Stimulated activated CD4-positive, alpha-beta T cell treated with anti-CD3 and anti-CD28 coated beads, Interleukin-15, amount 100 ng/mL, for 24 hours (primary cell): Measurements from ENCODE around the gene CDC34.

Experiments used
- DNase-seq: peaks from one replicate; pipeline ENCODE4 v3.0.0-alpha.2; 2020

The CDC34 gene

DNA sequence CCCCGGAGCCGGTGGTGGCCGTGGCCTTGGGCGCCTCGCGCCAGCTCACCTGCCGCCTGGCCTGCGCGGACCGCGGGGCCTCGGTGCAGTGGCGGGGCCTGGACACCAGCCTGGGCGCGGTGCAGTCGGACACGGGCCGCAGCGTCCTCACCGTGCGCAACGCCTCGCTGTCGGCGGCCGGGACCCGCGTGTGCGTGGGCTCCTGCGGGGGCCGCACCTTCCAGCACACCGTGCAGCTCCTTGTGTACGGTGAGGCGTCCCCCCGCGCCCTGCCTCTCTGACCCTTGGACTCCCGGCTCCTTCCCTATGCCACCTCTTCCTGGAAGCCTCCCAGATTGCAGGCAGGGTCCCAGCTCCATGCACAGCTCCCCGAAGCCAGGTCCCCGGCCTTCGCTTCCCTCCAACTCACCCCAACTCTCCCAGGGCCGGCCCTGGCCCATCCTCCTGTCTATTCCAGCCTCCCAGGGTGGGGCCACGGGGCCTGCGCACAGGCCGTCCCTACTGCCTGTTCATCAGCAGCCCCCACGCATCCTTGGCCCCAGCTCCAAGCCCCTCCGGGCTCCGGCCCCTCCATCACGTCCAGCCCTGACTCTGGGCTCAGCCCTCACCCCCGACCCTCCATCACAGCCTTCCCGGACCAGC, 33.6 kb upstream of the CDC34 start:
- DNase-seq = no peak

- DNase-seq = no peak
Observed at GRCh38 chr19:498511-498891, 33.1 kb upstream of the CDC34 start.

GRCh38 chr19:498977-499623, 32.5 kb upstream of the CDC34 start:
- no peak for DNase-seq

DNA sequence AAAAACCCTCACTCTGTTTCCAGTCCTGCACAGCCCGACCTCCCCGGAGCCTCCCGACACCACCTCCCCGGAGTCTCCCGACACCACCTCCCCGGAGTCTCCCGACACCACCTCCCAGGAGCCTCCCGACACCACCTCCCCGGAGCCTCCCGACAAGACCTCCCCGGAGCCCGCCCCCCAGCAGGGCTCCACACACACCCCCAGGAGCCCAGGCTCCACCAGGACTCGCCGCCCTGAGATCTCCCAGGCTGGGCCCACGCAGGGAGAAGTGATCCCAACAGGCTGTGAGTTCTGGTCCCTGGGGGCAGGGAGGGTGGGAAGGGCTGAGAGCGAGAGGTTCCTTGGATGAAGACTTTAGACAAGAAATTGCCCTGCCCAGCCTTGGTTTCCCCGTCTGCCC, 29.9 kb upstream of the CDC34 start:
- no peak for DNase-seq

DNA sequence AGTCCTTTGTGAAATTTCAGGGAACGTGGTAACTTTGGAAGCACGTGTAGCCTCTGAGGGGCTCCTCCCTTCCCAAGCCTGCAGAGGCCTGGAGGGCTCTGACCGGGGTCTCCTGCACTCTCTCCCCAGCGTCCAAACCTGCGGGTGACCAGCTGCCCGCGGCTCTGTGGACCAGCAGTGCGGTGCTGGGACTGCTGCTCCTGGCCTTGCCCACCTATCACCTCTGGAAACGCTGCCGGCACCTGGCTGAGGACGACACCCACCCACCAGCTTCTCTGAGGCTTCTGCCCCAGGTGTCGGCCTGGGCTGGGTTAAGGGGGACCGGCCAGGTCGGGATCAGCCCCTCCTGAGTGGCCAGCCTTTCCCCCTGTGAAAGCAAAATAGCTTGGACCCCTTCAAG, 26.9 kb upstream of the CDC34 start:
- no peak for DNase-seq

DNA sequence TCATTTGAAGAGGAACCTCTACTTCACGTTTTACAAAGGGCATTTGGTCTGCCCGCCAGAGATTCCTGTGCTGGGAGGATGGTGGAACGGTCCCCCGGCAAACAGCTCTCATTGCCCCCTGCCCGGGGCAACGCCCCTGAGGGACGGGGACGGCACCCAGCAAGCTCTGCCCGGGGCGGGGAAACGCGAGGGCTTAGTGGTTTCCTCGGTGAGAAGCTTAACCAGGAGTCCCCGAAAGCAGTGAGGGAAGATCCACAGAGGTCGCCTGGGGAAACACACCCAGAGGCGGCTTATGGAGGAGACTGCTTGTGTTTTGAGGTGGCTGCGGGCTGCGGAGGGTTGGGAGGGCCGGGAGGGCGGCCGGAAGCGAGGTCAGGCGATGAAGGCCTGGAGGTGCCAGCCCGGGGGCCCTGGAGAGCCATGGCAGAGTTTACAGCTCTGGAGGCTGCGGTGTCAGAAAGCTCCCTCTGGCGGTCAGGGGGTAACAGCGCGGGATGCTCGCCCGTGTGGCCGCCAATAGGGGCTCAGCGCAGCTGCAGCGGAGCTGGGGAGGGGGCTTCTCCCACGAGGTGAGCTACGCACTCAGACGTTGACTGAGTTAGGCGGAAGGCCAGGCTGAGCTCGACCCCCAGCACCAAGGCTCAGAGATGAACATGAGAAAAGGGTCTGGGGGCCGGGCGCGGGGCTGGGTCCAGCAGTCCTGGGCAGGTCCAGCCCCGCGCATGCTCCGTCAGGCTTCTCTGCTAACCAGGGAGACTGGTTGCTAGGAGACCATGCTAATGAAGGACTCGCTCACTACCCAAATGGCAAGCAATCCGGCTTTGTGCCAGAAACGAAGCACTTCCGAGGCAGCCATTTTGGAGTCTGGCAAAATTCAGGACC, 24.9 kb upstream of the CDC34 start:
- DNase-seq = peak; percentile 96

DNA sequence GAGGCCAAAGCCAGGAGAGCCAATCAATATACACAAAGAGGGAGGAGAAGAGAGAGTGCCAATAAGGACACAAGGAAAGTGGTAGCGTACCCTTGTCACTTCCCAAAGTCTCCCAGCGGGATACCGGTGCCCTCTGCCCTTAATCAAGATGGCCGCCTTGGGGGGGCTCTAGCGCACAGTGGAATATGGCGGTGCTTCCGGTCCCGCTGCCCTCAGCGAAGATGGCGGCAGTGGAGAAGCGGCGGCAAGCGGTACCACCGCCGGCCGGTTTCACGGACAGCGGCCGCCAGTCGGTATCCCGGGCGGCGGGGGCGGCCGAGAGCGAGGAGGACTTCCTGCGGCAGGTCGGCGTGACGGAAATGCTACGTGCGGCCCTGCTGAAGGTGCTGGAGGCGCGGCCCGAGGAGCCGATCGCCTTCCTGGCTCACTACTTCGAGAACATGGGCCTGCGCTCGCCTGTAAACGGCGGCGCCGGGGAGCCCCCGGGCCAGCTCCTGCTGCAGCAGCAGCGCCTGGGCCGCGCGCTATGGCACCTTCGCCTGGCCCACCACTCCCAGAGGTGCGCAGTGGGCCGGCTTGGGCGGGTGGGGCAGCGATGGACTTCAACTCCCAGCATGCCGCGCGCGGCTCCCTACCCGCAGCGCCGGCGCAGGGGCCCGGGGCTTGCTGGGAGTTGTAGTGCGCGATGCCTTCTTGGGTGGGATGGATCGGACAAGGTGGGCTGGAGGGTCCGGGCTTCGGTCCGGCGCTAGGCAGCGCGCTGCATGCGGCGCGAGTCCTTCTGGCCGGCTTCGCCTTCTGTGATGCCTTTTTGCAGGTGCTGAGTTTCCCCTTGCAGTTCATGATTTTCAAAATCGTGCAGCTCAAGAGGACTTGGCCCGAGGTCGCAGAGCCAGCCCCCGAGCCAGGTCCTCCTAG, 24.0 kb upstream of the CDC34 start, which contains the start of gene TPGS1:
TSS of gene TPGS1 (plus strand) at position 212 of the 918 bp plus-strand sequence. CDS start at position 222, 10 bp downstream.
- peak; percentile 91 for DNase-seq

GRCh38 chr19:508204-509150, 23.1 kb upstream of the CDC34 start:
- no peak for DNase-seq

GRCh38 chr19:510606-511100, 20.9 kb upstream of the CDC34 start:
- DNase-seq = peak; percentile 97

- DNase-seq = peak; percentile 84
Observed at GRCh38 chr19:511101-511851, 20.3 kb upstream of the CDC34 start.

DNA sequence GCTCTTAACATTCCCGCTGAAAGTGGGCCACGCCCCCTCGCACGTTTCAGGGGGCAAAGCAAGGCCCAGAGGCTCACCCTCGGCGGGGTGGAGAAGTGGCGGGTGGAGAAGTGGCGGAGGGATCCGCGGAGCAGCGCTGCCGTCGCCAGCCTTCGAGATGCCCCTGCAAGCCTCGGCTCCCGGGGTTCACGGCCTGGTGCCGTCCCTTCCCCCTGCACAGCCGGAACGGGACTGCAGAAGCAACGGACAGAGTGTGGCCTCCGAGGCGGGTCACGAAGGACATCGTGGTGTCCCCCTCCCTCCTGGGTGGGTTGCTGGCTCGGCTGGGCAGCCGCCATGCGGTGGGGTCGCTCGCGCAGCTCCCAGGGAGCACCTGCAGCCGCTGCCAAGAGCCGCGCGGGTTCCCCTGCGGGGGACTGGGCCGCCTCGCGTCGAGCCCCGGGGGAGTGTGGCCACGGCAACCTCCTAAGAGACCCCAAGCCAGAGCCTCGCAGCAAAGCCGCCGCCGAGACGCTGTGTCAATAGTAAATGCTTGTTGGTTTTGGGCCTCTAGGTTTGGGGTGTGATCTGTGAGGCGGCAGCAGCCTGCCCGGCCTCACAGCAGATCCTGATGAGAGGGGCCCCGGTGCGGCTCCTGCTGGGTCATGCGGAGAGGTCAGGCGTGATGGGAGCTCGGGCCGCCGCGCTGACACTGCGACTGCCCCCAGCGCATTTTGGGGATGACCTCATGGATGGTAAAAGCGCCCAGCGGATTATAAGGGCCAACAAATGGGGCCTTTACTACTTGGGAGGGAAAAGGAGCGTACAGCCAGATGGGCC, 18.8 kb upstream of the CDC34 start:
- DNase-seq = no peak

- DNase-seq = no peak
Observed at GRCh38 chr19:513368-514165, 18.0 kb upstream of the CDC34 start.

- DNase-seq = no peak
Observed at GRCh38 chr19:514166-514663, 17.3 kb upstream of the CDC34 start.

DNA sequence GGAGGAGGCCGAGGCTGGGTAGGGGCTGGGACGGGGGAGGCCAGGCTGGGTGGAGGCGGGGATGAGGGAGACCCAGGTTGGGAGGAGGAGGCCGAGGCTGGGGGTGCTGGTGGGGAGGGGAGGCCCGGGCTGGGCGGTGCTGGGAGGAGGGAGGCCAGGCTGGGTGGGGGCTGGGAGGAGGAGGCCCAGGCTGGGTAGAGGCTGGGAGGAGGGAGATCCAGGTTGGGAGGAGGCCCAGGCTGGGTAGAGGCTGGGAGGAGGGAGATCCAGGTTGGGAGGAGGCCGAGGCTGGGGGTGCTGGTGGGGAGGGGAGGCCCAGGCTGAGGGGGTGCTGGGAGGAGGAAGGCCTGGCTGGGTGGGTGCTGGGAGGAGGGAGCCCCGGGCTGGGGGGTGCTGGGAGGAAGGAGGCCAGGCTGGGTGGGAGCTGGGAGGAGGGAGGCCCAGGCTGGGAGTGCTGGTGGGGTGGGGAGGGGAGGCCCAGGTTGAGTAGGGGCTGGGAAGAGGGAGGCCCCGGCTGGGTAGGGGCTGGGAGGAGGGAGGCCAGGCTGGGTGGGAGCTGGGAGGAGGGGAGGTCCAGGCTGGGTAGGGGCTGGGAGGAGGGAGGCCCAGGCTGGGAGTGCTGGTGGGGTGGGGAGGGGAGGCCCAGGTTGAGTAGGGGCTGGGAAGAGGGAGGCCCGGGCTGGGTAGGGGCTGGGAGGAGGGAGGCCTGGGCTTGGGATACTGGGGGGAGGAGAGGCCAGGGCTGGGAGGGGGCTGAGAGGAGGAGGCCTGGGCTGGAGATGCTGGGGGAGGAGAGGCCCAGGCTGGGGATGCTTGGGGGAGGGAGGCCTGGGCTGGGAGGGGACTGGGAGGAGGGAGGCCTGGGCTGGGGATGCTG, 13.6 kb upstream of the CDC34 start:
- no peak for DNase-seq

- DNase-seq = peak; percentile 69
Observed at GRCh38 chr19:518598-519231, 12.8 kb upstream of the CDC34 start.

DNA sequence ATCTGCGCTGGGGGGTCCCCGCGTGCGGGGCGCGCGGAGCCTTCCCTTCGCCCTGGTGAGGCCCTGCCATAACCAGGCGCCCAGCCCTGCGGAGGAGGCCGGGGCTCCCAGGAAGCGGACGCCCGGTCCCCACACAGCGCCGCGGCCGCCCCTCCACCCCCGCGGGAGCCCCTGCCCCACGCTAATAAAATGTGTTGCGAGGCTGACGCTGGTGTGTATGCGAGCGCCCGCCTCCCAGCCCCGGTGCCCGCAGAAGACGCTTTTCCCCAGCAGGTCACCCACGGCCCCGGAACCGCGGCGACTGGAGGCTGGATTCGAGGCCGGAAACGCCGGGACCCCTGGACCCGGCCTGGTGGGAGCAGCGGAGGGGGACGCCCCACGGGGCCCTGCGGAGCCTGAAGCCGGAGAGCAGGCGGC, 12.1 kb upstream of the CDC34 start:
- no peak for DNase-seq

- no peak for DNase-seq
Observed at GRCh38 chr19:522726-523125, 8.8 kb upstream of the CDC34 start.
